ENCODE results near the gene CUX1.

GRCh38 chr7:101816595-101817470 is 593 bp upstream of the CUX1 start:
- no peak for TF ChIP-seq REST (IDR thresholded peaks at IDR 0.05; ENCODE audit: low read depth)
- TF ChIP-seq EP300 (IDR thresholded peaks at IDR 0.05; ENCODE audit: borderline replicate concordance) = no peak
- TF ChIP-seq YY1 (IDR thresholded peaks at IDR 0.05; ENCODE audit: low read depth) = peak; percentile 23; the same call in 1 of the 2 replicates
- TF ChIP-seq FOXM1 (IDR thresholded peaks at IDR 0.05; ENCODE audit: borderline replicate concordance, low read depth) = no peak
- no peak for TF ChIP-seq TCF12 (IDR thresholded peaks at IDR 0.05; ENCODE audit: low read depth)
- no peak for TF ChIP-seq TAF1 (IDR thresholded peaks at IDR 0.05; ENCODE audit: low read depth)
- TF ChIP-seq CREB1 (IDR thresholded peaks at IDR 0.05; ENCODE audit: low read depth) = no peak
- no peak for TF ChIP-seq EGR1 (IDR thresholded peaks at IDR 0.05)
